NCI-H146 treated with DMSO at 0.1 percent for 48 hours (cell line): ENCODE measurements around the gene MTX1.
"Not testable (repeated sequence)": the region's sequence is repeated elsewhere in the genome, so short reads cannot be mapped to it uniquely, and the experiment has no call there.

ENCODE experiments used
- DNase-seq: peaks from one replicate; lab custom pipeline; 2025; ENCODE audit not compliant: unreplicated experiment; lab: John Stamatoyannopoulos, UW

The MTX1 gene

GRCh38 chr1:155188268-155188667 lies 20.2 kb upstream of the MTX1 start:
- DNase-seq, result no peak

- DNase-seq, result not testable (repeated sequence)
These were observed 18.6 kb upstream of the MTX1 start for GRCh38 chr1:155189926-155190325.

GRCh38 chr1:155191904-155192303 lies 16.6 kb upstream of the MTX1 start:
- DNase-seq, result no peak

- DNase-seq, result peak; percentile 55
These were observed 15.9 kb upstream of the MTX1 start for GRCh38 chr1:155192346-155193274.

- peak; percentile 85 for DNase-seq
These were observed 15.1 kb upstream of the MTX1 start for GRCh38 chr1:155193275-155193990.

- not testable (repeated sequence) for DNase-seq
These were observed 14.6 kb upstream of the MTX1 start for GRCh38 chr1:155193991-155194240.

GRCh38 chr1:155195201-155196102 lies 13.0 kb upstream of the MTX1 start:
- no peak for DNase-seq

- no peak for DNase-seq
These were observed 12.2 kb upstream of the MTX1 start for GRCh38 chr1:155196103-155196892.

GRCh38 chr1:155196893-155197638 lies 11.4 kb upstream of the MTX1 start:
- DNase-seq, result no peak

GRCh38 chr1:155197901-155198546 lies 10.5 kb upstream of the MTX1 start:
- no peak for DNase-seq

- DNase-seq, result no peak
These were observed 10.0 kb upstream of the MTX1 start for GRCh38 chr1:155198547-155198906.

GRCh38 chr1:155199792-155200191 lies 8.7 kb upstream of the MTX1 start:
- DNase-seq, result no peak

GRCh38 chr1:155200920-155201319 lies 7.6 kb upstream of the MTX1 start:
- DNase-seq, result no peak

- DNase-seq, result no peak
These were observed 6.3 kb upstream of the MTX1 start for GRCh38 chr1:155202198-155202597.

GRCh38 chr1:155202731-155203515 lies 5.6 kb upstream of the MTX1 start:
- DNase-seq, result no peak

GRCh38 chr1:155205035-155205434 lies 3.5 kb upstream of the MTX1 start:
- DNase-seq, result no peak

- no peak for DNase-seq
These were observed 2.4 kb upstream of the MTX1 start for GRCh38 chr1:155205969-155206593.
